IPS-NIHi7 (cell line): Measurements from ENCODE around the gene CDHR1.
A peak's percentile ranks its signal among the peaks of the same experiment; 100 is the strongest.

ENCODE experiments used
- DNase-seq: peaks from one replicate; pipeline ENCODE4 v3.0.0; 2012; ENCODE audit warnings: mixed read lengths; ENCODE audit errors: extremely low spot score

Gene CDHR1

GRCh38 chr10:84230359-84230758, 36.0 kb downstream of the CDHR1 start:
- DNase-seq: no peak

- DNase-seq: no peak
Measured at GRCh38 chr10:84232376-84232775, 38.0 kb downstream of the CDHR1 start.

- no peak for DNase-seq
Measured at GRCh38 chr10:84233940-84234339, 39.6 kb downstream of the CDHR1 start.

- DNase-seq: no peak
Measured at GRCh38 chr10:84234479-84234878, 40.1 kb downstream of the CDHR1 start.

- no peak for DNase-seq
Measured at GRCh38 chr10:84235096-84235495, 40.8 kb downstream of the CDHR1 start.

GRCh38 chr10:84236807-84237198, 42.5 kb downstream of the CDHR1 start:
- no peak for DNase-seq

- peak; percentile 96 for DNase-seq
Measured at GRCh38 chr10:84237199-84238051, 43.1 kb downstream of the CDHR1 start.

GRCh38 chr10:84238909-84239308, 44.6 kb downstream of the CDHR1 start:
- DNase-seq: no peak

- DNase-seq: no peak
Measured at GRCh38 chr10:84241185-84241790, 47.0 kb downstream of the CDHR1 start, which contains the start of gene LRIT1. Gene LRIT1, minus strand, starts transcription at chr10:84241546. Its CDS starts 107 bp downstream, at chr10:84241439.

- DNase-seq: no peak
Measured at GRCh38 chr10:84243759-84244158, 49.4 kb downstream of the CDHR1 start.

GRCh38 chr10:84244651-84245270, 50.4 kb downstream of the CDHR1 start, which contains the start of gene RGR:
Gene RGR, plus strand, starts transcription at chr10:84245053. Its CDS starts 38 bp downstream, at chr10:84245091.
- no peak for DNase-seq

- no peak for DNase-seq
Measured at GRCh38 chr10:84247496-84247895, 53.2 kb downstream of the CDHR1 start.

- no peak for DNase-seq
Measured at GRCh38 chr10:84248794-84249193, 54.5 kb downstream of the CDHR1 start.

GRCh38 chr10:84254552-84255478, 60.5 kb downstream of the CDHR1 start:
- no peak for DNase-seq

GRCh38 chr10:84256510-84257342, 62.4 kb downstream of the CDHR1 start:
- peak; percentile 84 for DNase-seq

- DNase-seq: no peak
Measured at GRCh38 chr10:84257343-84258020, 63.1 kb downstream of the CDHR1 start.

GRCh38 chr10:84258034-84258695, 63.8 kb downstream of the CDHR1 start:
- no peak for DNase-seq

GRCh38 chr10:84261236-84261915, 67.0 kb downstream of the CDHR1 start:
- no peak for DNase-seq
